NCI-H2227 (cell line): ENCODE data around the gene EIF4B.

ENCODE experiments used
- DNase-seq: peaks from one replicate; lab custom pipeline; 2025; ENCODE audit not compliant: unreplicated experiment; lab: John Stamatoyannopoulos, UW

EIF4B gene

DNA sequence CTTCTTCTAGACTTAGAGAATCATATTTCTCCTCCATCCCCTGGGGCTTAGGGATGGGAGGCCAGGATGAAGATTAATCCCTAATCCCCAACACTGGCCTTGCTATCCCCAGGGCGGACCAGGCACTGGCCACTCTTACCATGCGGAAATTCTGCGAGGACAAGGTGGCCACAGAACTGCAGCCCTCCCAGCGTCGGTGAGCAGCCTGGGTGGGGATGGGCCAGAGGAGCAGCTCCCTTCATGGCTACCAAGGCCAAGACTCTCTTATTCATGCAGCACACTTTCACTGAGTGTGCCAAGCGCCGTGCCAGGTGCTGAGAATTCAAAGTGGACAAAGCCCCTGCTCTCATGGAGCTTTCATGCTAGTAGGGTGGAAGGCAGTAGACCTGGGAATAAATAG is 50.6 kb downstream of the EIF4B start:
- DNase-seq, result no peak

DNA sequence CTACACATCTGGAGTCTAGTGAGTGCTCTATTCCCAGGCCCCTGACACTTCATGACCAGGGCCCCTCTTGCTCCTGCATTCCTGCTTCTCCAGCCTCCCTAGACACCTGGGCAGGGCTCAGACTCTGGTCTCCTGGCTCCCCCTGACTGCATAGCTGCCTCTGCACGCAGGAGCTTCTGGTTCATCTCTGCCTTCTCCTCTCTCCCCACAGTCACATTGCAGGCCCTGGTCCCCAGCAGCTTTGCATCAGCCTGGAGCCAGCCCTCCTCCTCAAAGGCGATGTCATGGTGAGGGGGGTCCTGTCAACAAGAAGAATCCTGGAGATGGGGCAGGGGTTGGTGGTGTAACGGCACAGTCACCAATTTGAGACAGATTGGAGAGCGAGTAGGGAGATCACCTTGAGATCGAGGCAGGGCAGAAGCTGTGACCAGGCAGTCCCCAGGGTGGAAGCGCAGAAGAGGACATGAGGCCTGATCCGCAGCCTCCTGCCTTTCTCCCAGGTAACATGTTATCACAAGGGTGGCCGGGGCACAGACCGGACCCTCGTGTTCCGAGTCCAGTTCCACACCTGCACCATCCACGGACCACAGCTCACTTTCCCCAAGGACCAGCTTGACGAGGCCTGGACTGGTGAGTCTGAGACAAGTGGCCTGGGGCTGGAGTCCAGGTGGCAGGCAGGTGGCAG is 51.7 kb downstream of the EIF4B start:
- DNase-seq, result no peak

GRCh38 chr12:53058674-53059433 is 52.6 kb downstream of the EIF4B start:
- no peak for DNase-seq

GRCh38 chr12:53059434-53060063 is 53.3 kb downstream of the EIF4B start:
- DNase-seq, result no peak

DNA sequence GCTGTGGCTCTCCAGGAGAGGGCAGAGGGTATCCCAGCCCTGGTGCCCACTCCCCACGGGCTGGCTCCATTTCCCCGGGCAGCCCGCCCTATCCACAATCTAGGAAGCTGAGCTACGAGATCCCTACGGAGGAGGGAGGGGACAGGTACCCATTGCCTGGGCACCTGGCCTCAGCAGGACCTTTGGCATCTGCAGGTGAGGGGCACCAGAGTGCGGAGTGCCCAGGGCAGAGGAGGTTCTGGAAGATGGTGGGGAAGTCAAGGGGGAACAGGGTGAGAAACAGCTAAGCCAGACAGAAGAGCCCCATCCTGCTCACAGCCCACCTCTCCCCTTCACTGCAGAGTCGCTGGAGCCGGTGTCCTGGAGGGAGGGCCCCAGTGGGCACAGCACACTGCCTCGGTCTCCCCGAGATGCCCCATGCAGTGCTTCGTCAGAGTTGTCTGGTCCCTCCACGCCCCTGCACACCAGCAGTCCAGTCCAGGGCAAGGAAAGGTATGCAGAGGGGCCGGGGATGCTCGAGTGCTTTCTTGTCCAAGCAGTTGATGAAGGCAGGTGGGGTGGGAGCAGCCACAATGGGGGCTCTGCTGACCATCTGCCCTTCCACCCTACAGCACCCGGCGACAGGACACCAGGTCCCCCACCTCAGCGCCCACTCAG is 53.9 kb downstream of the EIF4B start:
- DNase-seq, result no peak

- DNase-seq, result no peak
Measured at GRCh38 chr12:53060721-53061276, 54.5 kb downstream of the EIF4B start.

- DNase-seq, result no peak
Measured at GRCh38 chr12:53061404-53062010, 55.3 kb downstream of the EIF4B start.

DNA sequence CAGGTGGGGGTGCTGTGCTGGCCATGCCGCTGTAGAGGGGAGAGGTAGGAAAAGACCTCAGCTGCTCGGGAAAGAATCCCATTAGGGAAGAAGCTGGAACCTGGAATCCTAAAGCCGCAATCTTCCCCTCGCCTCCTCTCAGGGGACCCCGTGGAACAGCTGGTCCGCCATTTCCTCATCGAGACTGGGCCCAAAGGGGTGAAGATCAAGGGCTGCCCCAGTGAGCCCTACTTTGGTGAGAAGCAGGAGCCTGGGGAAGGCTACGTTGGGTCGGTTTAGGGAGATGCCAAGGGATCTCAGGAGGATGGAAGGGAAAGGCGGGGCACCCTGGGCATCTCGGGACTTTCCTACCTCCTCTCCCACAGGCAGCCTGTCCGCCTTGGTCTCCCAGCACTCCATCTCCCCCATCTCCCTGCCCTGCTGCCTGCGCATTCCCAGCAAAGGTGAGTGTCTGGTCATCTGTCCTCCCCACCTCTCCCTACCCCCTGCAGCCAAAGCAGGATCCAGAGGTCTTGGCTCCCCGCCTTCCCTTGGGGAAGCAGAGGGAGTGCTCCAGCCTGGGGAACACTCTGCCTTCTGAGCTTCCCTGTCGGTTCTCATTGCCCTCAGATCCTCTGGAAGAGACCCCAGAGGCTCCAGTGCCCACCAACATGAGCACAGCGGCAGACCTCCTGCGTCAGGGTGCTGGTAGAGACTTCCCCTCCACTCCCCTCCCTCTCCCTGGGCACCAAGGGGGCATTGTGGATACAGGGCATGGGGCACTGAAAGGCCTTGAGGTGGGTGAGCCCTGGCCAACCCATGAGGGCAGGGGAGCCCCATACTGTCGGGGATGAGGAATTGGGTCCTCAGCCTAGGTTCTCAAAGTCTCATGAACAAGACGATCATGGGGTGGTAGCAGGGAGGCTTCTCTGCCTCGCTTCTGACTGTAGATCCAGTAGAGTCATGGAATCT is 56.0 kb downstream of the EIF4B start:
- DNase-seq, result no peak

DNA sequence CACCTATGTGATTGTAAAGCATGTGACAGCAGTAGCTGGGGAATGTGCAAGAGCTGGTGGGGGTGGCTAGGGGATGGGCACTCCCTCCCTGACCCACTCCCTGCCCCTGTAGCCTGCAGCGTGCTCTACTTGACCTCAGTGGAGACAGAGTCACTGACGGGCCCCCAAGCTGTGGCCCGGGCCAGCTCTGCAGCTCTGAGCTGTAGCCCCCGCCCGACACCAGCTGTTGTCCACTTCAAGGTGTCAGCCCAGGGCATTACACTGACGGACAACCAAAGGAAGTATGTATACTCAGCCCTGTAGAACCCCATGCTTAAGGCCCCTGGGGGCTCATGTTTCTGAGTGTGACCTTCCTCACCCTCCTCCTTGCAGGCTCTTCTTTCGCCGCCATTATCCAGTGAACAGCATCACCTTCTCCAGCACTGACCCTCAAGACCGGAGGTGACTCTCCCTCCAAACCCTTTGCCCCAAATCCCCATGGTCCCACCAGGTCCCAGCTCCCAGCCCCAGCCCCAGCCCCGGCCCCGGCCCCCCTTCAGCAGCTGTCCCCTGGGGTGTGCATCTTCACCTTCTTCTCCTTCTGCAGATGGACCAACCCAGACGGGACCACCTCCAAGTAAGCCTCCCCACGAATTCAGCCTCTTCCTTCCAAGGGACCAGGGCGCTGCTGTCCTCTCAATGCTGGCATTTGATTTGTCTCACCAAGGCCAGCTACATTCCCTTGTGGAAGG is 56.9 kb downstream of the EIF4B start:
- no peak for DNase-seq

- no peak for DNase-seq
Measured at GRCh38 chr12:53063708-53064612, 57.7 kb downstream of the EIF4B start.

DNA sequence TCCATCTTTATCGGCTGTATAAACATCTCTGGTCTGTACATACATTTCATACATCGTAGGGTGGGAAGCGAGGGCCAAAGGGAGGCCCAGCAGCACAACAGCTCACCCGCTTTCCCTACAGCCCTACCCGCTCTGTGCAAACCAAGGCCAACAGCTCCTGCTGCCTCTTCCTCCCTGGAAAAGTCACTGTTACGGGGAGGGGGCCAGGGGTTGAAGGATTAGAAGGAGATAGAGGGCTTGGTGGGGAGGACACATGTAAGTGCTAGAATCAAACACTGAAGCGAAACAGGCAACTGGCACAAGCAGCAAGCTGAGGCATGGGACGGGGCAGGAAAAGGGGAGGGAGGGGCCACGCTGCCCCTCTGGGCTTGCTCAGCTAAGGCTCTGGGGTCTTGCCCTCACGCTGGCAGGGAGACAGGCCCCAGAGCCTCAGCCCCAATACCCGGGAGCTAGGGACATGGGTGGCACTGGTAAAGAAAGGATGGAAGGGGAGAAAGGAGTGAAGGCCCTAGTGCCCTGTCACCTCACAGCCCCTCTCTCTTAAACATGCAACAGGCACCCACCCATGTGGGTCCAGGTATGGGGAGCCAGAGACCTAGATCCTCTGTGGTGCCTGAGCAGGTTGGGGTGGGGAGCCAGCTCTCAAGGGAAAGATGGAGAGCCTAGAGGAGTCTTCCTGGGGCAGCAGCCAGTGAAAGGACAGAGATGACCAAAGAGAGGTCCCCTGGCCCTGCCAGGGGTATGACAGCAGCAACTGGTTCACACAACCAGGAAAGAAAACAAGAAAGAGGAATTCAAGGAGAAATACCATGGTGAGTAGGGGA is 58.6 kb downstream of the EIF4B start:
- no peak for DNase-seq

- no peak for DNase-seq
Measured at GRCh38 chr12:53065470-53065869, 59.2 kb downstream of the EIF4B start.

- DNase-seq, result peak; percentile 71
Measured at GRCh38 chr12:53065975-53066931, 60.0 kb downstream of the EIF4B start.

GRCh38 chr12:53067074-53067992 is 61.1 kb downstream of the EIF4B start:
- no peak for DNase-seq
